Naive B cell (primary cell): ENCODE results near the gene CHST8. TPM values are rescaled to one million over a fixed set of nuclear protein-coding genes. Genes with fewer than 3 reads are reported as not detected.

Source experiments
- ATAC-seq, 2 donors: fragments of 150-1000 bp; cut with Tn5 transposase; 2 replicates each; pipeline ENCODE4 v1.10.0; 2021; ENCODE audit warnings: low read depth in 2 of 2, mild to moderate bottlenecking in 2 of 2, moderate library complexity in 2 of 2
- DNase-seq: peaks from one replicate; pipeline ENCODE4 v3.0.0; 2022
- H3K27ac Mint-ChIP-seq, 6 donors: one replicate each; pipeline ENCODE4 v1.8.0; 2020 to 2022; ENCODE audit warnings: mild to moderate bottlenecking in 6 of 6, mixed read lengths in 6 of 6, moderate library complexity in 5 of 6, inconsistent platforms in 2 of 6
- H3K27me3 Mint-ChIP-seq, 3 donors: one replicate each; pipeline ENCODE4 v1.8.0; 2021 to 2022; ENCODE audit warnings: mixed read lengths in 3 of 3, mild to moderate bottlenecking in 1 of 3
- H3K36me3 Mint-ChIP-seq, 2 donors: one replicate each; pipeline ENCODE4 v1.8.0; 2020 to 2022; ENCODE audit warnings: mixed read lengths in 2 of 2, inconsistent platforms in 1 of 2, mild to moderate bottlenecking in 1 of 2
- H3K4me1 Mint-ChIP-seq, 3 donors: one replicate each; pipeline ENCODE4 v1.8.0; 2020 to 2022; ENCODE audit warnings: mixed read lengths in 3 of 3, inconsistent platforms in 1 of 3, mild to moderate bottlenecking in 1 of 3, moderate library complexity in 1 of 3
- H3K4me3 Mint-ChIP-seq, 8 donors: one replicate each; pipeline ENCODE4 v1.8.0; 2020 to 2022; ENCODE audit warnings: mild to moderate bottlenecking in 8 of 8, mixed read lengths in 8 of 8, moderate library complexity in 8 of 8, inconsistent platforms in 2 of 8
- H3K9me3 Mint-ChIP-seq, 7 donors: one replicate each; pipeline ENCODE4 v1.8.0; 2020 to 2022; ENCODE audit warnings: mixed read lengths in 7 of 7, mild to moderate bottlenecking in 5 of 7, inconsistent platforms in 2 of 7, moderate library complexity in 1 of 7
- polyA plus RNA-seq, 6 donors: library from polyadenylated mRNA; unstranded; fragments of 300-500 nt; fragmentation: Illumina TruSeq; gene quantifications; one replicate each; pipeline ENCODE4 v1.2.3, GENCODE V29; 2021; ENCODE audit warnings: low read depth in 6 of 6

The CHST8 gene
- polyA plus RNA-seq, 6 donors from 2014 or later: 0.17 to 0.55 TPM; not detected in 4

DNA sequence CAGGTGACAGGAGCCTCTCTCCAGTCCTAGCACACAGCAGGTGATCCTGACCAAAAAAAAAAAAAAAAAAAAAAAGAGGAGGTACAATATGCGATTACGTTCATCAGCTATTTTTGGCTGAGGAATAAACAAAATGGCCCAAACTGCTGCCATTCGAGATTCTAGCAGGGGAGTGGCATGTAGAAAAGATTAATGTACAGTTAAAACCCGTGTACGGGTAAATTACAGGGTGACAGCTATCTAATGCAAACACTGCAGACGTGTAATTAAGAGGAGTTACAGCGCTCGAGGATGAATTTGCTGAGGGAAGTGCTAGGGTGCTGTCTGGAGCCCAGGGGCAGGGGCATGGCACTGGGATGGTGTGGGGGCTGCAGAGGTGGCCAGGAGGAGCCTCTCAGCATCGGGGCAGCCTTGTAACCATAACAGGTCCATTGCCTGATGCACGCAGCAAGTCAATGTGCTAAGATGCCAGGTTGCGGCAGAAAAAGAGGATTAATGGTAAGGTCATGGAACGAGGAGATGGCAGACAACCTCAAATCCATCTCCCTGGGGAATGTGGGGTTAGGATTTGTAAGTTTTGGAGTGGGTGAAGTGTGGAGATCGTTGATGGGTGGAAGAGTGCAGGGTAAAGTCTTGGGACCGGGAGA, 17.4 kb downstream of the CHST8 start:
- H3K27me3 Mint-ChIP-seq: peaks cover 0 to 36% (median 18%) of the 10 kb centered on the region in 3 donors
- H3K36me3 Mint-ChIP-seq: no peaks in the 10 kb centered on the region
- H3K27ac Mint-ChIP-seq: no peak overlapping the region
- peaks cover 0 to 9% (median 0%) of the 10 kb centered on the region in 7 donors for H3K9me3 Mint-ChIP-seq
- H3K4me1 Mint-ChIP-seq: no peaks in the 10 kb centered on the region
- no peak for ATAC-seq
- DNase-seq: no peak
- H3K4me3 Mint-ChIP-seq: no peak overlapping the region

DNA sequence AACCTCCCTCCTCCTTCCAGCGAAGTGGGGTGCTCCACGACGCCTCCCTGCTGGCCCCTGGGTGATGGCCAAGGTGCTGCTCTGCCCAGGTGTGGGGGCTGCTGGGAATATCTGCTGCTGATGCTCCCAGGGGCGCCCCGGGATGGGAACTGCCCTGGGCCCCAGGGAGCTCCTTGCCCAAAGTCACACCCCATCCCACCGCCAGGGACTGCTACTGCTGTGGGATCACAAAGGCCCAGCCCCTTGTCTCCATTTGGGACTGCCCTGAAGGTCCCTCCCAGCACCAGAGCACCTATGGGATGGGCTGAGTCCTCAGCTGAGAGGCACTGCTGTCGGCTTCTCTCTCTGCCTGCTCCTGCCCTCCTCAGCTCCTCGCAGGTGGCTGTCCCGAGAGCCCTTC, 19.0 kb downstream of the CHST8 start:
- Mint-ChIP-seq H3K4me3 (no peak overlapping the region), H3K27me3 (peaks cover 5 to 50% (median 11%) of the 10 kb centered on the region in 3 donors), H3K9me3 (peaks cover 0 to 4% (median 0%) of the 10 kb centered on the region in 7 donors), H3K27ac (no peak overlapping the region), H3K4me1 (no peaks in the 10 kb centered on the region), H3K36me3 (no peaks in the 10 kb centered on the region)
- DNase-seq (no peak), ATAC-seq (no peak)

- Mint-ChIP-seq H3K36me3 (no peaks in the 10 kb centered on the region), H3K9me3 (peaks cover 0 to 3% (median 0%) of the 10 kb centered on the region in 7 donors), H3K4me1 (no peaks in the 10 kb centered on the region), H3K27ac (no peak overlapping the region), H3K27me3 (peaks cover 5 to 54% (median 13%) of the 10 kb centered on the region in 3 donors), H3K4me3 (no peak overlapping the region)
- no peak for ATAC-seq
- no peak for DNase-seq
Observed at GRCh38 chr19:33641261-33641660, 19.5 kb downstream of the CHST8 start.

- Mint-ChIP-seq H3K27ac (no peak overlapping the region), H3K27me3 (peaks cover 5 to 61% (median 15%) of the 10 kb centered on the region in 3 donors), H3K4me1 (no peaks in the 10 kb centered on the region), H3K36me3 (no peaks in the 10 kb centered on the region), H3K9me3 (peaks cover 0 to 2% (median 0%) of the 10 kb centered on the region in 7 donors), H3K4me3 (no peak overlapping the region)
- no peak for ATAC-seq
- no peak for DNase-seq
Observed at GRCh38 chr19:33641956-33642498, 20.3 kb downstream of the CHST8 start.

DNA sequence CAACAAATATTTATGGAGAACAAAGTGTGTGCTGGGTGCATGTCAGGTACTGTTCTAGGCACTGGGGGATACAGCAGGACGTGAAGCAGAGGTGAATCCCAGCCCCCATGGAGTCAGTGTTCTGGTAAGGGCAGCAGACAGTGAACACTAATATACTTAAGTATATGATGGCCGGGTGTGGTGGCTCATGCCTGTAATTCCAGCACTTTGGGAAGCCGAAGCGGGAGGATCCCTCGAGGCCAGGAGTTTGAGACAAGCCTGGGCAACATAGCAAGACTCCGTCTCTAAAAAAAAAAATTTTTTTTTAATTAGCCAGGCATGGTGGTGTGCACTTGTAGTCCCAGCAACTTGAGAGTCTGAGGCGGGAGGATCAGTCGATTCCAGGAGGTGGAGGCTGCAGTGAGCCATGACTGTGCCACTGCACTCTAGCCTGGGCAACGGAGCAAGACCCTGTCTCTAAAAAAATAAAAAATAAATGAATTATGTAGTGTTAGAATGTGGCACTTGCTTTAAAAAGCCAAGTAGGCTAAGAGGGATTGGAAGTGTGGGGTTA, 22.6 kb downstream of the CHST8 start:
- H3K4me1 Mint-ChIP-seq: peaks cover 0 to 2% (median 0%) of the 10 kb centered on the region in 3 donors
- DNase-seq (no peak), ATAC-seq (no peak)
- H3K9me3 Mint-ChIP-seq: no peaks in the 10 kb centered on the region
- H3K27ac Mint-ChIP-seq: no peak overlapping the region
- H3K27me3 Mint-ChIP-seq: peaks cover 6 to 48% (median 12%) of the 10 kb centered on the region in 3 donors
- H3K36me3 Mint-ChIP-seq: no peaks in the 10 kb centered on the region
- H3K4me3 Mint-ChIP-seq: no peak overlapping the region

DNA sequence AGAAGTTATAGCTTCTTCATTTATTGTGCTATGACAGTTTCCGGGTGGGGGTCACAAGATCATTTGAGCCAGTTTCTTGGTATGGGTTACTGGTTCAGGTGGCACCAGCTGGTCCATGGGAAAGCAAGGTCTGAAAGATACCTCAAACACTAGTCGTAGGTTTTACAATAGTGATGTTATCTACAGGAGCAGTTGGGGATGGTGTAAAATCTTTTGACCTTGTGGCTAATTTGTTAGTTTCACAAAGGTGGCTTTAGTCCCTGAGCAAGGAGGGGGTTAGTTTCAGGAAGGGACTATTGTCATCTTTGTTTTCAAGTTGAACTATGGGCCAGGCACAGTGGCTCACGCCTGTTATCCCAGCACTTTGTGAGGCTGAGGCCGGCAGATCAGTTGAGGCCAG, 24.6 kb downstream of the CHST8 start:
- peak overlapping the region in 1 of 6 donors; percentile 6 for H3K27ac Mint-ChIP-seq
- no peak for ATAC-seq

DNA sequence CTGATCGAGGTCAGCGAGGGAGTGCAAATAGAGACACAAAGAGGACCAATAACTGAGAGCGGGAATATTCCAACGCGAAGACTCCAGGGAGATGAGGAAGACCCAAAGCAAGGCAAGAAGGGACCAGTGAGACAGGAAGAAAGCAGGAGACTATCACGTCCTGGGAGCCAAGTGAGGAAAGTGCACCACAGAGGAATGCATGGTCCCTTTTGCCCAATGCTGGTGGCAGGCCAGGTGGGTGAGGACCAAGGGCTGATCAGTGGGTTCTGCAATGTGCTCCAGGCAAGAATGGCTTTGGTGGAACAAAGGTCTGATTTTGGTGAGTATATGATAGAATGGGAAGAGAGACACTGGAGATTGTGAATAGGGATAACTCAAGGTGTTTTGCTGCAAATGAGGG, 25.4 kb downstream of the CHST8 start:
- H3K27me3 Mint-ChIP-seq: peaks cover 6 to 38% (median 12%) of the 10 kb centered on the region in 3 donors
- peaks cover 0 to 4% of the 10 kb centered on the region in 2 donors for H3K36me3 Mint-ChIP-seq
- no peak for DNase-seq
- H3K4me1 Mint-ChIP-seq: peaks cover 0 to 2% (median 0%) of the 10 kb centered on the region in 3 donors
- H3K27ac Mint-ChIP-seq: no peak overlapping the region
- no peak for ATAC-seq
- H3K4me3 Mint-ChIP-seq: no peak overlapping the region
- H3K9me3 Mint-ChIP-seq: peaks cover 0 to 6% (median 3%) of the 10 kb centered on the region in 7 donors

More for the DNA sequence above, 24.6 kb downstream of the CHST8 start:
- H3K4me1 Mint-ChIP-seq: peaks cover 0 to 2% (median 0%) of the 10 kb centered on the region in 3 donors
- H3K9me3 Mint-ChIP-seq: peaks cover 0 to 5% (median 0%) of the 10 kb centered on the region in 7 donors
- DNase-seq: no peak
- no peaks in the 10 kb centered on the region for H3K36me3 Mint-ChIP-seq
- H3K4me3 Mint-ChIP-seq: no peak overlapping the region
- peaks cover 4 to 41% (median 12%) of the 10 kb centered on the region in 3 donors for H3K27me3 Mint-ChIP-seq

DNA sequence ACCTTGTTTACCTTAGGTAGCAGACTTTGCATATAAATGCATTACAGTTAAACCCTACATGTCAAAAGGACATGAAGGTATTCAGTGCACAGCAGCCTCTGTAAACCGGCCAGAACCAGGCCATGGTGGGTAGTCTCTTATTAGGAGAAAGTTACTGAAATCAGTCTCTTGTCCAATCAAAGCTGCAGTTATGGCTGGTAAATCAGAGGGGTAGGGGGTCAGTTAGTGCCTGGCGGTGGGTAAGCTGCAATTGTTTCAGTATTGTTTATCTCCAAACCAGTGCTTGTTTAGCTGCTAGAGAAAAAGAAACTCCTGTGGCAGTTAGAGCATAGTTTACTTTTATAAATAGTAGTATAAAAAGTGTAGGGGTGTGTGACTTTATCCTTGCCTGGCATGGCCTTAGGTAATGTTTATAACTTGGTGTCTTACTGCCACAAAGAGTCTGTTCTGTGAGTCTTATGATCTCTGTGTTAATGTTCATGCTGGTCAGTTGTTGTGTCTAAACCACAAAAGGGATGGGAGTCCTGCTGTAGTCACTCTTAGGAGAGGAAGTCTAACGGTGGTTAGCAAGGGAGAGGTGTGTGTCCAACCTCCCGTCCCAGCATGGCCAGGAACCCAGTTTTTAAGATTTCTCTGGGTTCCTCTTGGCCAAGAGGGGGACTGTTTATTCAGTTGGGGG, 28.0 kb downstream of the CHST8 start:
- H3K27me3 Mint-ChIP-seq: peaks cover 12 to 25% (median 20%) of the 10 kb centered on the region in 3 donors
- peak overlapping the region in 1 of 6 donors; percentile 7 for H3K27ac Mint-ChIP-seq

DNA sequence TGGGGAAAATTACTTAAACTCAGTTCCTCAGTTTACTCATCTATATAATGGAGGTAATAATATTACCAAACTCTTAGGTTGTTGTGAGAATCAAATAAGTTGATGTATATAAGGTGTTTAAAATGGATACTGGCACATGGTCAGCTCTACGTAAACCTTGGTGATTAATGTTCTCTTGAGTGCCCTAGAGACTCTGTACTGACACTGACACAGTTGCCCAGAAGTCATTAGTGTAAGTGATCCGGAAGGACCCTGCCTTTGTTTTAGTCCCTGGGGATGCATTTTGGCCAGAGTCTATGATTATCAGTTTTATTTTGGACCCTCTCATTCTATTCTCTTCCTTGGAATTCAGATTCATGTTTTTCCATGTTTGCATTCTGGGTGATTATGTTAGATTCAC, 31.9 kb downstream of the CHST8 start:
- Mint-ChIP-seq H3K4me3 (no peak overlapping the region), H3K27ac (no peak overlapping the region), H3K4me1 (peaks cover 0 to 2% (median 0%) of the 10 kb centered on the region in 3 donors), H3K36me3 (peaks cover 0 to 4% of the 10 kb centered on the region in 2 donors), H3K27me3 (peaks cover 0 to 37% (median 0%) of the 10 kb centered on the region in 3 donors), H3K9me3 (peaks cover 0 to 16% (median 9%) of the 10 kb centered on the region in 7 donors)
- DNase-seq (no peak), ATAC-seq (no peak)

More for the DNA sequence above, 28.0 kb downstream of the CHST8 start:
- Mint-ChIP-seq H3K4me3 (no peak overlapping the region), H3K36me3 (peaks cover 0 to 4% of the 10 kb centered on the region in 2 donors), H3K4me1 (peaks cover 0 to 2% (median 0%) of the 10 kb centered on the region in 3 donors), H3K9me3 (peaks cover 0 to 16% (median 9%) of the 10 kb centered on the region in 7 donors)
- DNase-seq (no peak), ATAC-seq (no peak)

GRCh38 chr19:33654840-33655508, 33.2 kb downstream of the CHST8 start:
- Mint-ChIP-seq H3K9me3 (peaks cover 0 to 15% (median 9%) of the 10 kb centered on the region in 7 donors), H3K4me1 (no peaks in the 10 kb centered on the region), H3K4me3 (no peak overlapping the region), H3K27me3 (peaks cover 0 to 39% (median 0%) of the 10 kb centered on the region in 3 donors), H3K27ac (peak overlapping the region in 1 of 6 donors; percentile 6), H3K36me3 (peaks cover 0 to 4% of the 10 kb centered on the region in 2 donors)
- ATAC-seq: no peak
- no peak for DNase-seq

DNA sequence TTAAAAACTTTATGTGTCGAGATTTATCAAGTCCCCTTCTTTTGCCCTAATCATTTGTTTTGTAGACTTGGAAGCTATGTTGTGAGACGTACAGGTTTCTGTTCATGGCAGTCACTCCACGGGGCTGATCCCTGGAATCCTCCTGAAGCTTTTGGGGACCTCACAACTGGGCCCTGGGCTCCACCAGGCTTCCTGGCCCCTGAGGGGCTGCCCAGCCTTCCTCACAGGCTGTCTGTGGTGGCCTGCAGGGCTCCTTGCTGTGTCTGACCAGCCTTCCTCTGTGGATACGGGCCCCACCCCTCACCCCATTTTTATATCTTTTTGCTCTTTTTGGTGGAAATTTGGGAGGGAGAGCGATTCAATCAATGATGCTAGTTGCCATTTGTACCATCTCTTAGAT, 38.1 kb downstream of the CHST8 start:
- Mint-ChIP-seq H3K27me3 (peaks cover 0 to 26% (median 5%) of the 10 kb centered on the region in 3 donors), H3K27ac (no peak overlapping the region), H3K36me3 (no peaks in the 10 kb centered on the region), H3K4me1 (no peaks in the 10 kb centered on the region), H3K9me3 (peaks cover 0 to 2% (median 0%) of the 10 kb centered on the region in 7 donors), H3K4me3 (no peak overlapping the region)
- no peak for ATAC-seq
- no peak for DNase-seq

DNA sequence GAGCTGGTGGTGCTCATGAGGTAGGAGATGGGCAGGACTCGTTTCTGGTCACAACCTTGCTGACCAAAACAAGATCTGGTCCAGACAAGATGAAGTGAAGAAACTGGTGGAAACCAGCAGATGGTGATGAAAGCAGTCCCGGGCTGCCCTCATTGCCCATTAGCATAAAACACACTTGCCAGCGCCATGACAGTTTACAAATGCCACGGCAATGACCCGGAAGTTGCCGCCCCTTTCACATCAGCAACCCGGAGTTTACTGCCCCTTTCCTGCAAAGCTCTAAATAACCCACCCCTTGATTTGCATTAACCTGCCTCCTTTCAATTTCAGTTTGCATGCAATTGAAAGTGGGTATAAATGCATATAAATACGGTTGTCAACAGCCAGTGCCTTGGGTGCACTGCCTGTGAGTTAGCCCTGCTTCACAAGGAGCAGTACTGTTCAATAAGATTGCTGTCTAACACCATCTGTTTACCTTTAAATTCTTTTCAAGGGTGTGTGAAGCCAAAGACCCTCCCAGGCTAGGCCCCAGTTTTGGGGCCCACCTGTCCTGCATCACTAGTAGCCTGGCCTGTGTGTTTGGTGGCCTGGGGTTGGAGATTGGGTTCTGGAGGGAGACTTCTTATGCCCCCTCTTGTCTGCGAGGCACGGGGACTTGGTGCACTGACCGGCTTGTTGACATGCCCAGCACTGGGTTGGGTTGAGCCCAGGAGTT, 38.8 kb downstream of the CHST8 start:
- no peaks in the 10 kb centered on the region for H3K4me1 Mint-ChIP-seq
- peaks cover 0 to 3% (median 0%) of the 10 kb centered on the region in 7 donors for H3K9me3 Mint-ChIP-seq
- H3K4me3 Mint-ChIP-seq: no peak overlapping the region
- DNase-seq (no peak), ATAC-seq (no peak)
- peaks cover 4 to 18% (median 5%) of the 10 kb centered on the region in 3 donors for H3K27me3 Mint-ChIP-seq
- H3K36me3 Mint-ChIP-seq: no peaks in the 10 kb centered on the region
- H3K27ac Mint-ChIP-seq: peak overlapping the region in 1 of 6 donors; percentile 27
